Measurements from ENCODE around the gene MAN2B1. TPM values are rescaled to one million over a fixed set of nuclear protein-coding genes. Genes with fewer than 3 reads are reported as not detected.
A peak's percentile ranks its signal among the peaks of the same experiment; 100 is the strongest.
"Not testable (repeated sequence)": the region's sequence is repeated elsewhere in the genome, so short reads cannot be mapped to it uniquely, and the experiment has no call there.

MAN2B1 gene
- total and polyA plus RNA-seq, 2 experiments from 2014 or later, result 33.2 to 60.8 TPM

DNA sequence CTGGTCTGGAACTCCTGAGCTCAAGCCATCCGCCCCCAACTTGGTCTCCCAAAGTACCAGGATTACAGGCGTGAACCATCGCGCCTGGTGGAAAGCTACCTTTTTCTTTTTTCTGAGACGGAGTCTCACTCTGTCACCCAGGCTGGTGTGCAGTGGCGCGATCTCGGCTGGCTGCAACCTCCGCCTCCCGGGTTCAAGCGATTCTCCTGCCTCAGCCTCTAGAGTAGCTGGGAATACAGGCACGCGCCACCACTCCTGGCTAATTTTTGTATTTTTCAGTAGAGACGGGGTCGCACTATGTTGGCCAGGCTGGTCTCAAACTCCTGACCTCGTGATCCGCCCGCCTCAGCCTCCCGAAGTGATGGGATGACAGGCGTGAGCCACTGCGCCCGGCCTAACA lies 30.9 kb upstream of the MAN2B1 start:
- peak overlapping the region; percentile 90 for H3K4me3 Mint-ChIP-seq

DNA sequence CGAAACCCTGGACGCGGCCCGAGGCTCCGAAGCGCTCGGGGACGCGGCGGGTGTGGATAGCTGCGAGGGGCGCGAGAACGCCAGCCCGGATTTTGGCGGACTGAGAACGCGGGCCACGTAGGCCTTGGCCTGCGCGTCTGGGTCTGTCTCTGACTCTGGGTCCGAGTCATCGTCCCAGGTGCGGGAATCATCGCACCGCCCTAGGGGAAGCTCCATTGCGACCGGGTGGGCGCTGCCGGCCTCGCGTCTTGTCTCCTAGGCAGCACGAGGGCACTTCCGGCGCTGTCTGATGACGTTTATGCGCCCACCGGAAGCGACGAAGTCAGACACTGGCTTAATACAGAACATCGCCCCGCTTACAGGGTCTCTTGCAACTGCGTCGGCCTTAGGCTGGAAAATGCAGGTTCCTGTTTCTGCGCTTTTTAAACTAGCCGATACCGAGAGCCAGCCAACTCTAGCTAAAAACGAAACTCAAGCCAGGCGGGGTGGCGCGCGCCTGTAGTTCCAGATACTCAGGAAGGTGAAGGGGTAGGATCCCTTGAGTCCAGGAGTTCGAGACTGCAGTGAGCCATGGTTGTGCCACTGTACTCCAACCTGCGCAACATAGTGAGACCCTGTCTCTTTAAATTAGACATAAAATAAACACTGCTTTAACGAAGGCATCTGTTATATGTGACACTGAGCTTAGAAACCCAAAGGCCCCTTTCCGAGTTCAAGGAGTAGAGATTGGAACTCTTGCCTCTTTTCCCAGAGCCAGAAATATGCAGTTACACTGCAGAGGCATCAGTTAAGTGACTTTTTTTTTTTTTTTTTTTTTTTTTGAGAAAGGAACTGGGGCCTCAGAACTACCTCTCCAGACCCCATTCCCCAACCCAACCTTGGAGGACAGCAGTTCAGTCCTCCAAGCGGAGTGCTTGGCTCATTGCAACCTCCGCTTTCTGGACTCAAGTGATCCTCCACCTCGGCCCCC lies 30.1 kb upstream of the MAN2B1 start, which contains the start of gene FBXW9:
Gene FBXW9, minus strand, starts transcription at position 266 of the 970 bp plus-strand sequence. Its CDS starts 50 bp downstream, at position 216.
- Mint-ChIP-seq H3K4me1 (peaks cover 5% of the 10 kb centered on the region), H3K9me3 (no peaks in the 10 kb centered on the region; the same call in 2 of the 3 replicates), H3K36me3 (ENCODE audit: low read depth) (peaks cover 29% of the 10 kb centered on the region), H3K27ac (peak within 1 kb of the TSS; percentile 97), H3K4me3 (peak within 1 kb of the TSS; percentile 90), H3K27me3 (ENCODE audit: insufficient read depth, low read depth, poor library complexity) (peaks cover 21% of the 10 kb centered on the region)
- Histone ChIP-seq H3K4me1 (ENCODE audit: insufficient read depth) (0 out of 2 replicates have a peak, but pooled peaks cover 4% of the 10 kb centered on the region), H3K9me2 (ENCODE audit: insufficient read depth) (no peaks in the 10 kb centered on the region), H3K36me3 (ENCODE audit: insufficient read depth) (peaks cover 15% of the 10 kb centered on the region; the same call in 1 of the 2 replicates), H3K4me3 (peak within 1 kb of the TSS; percentile 90), H3K27ac (ENCODE audit: low read depth) (peak within 1 kb of the TSS; percentile 93), H3K27me3 (ENCODE audit: insufficient read depth) (no peaks in the 10 kb centered on the region), H2AFZ (peak within 1 kb of the TSS; percentile 67; the same call in 1 of the 2 replicates), H3K4me2 (peak within 1 kb of the TSS; percentile 78), H3K79me2 (replicated peaks; ENCODE audit: insufficient read depth) (no peaks in the 10 kb centered on the region), H3F3A (replicated peaks; ENCODE audit: low read depth) (peaks cover 39% of the 10 kb centered on the region), H4K20me1 (replicated peaks; ENCODE audit: insufficient read depth) (peaks cover 9% of the 10 kb centered on the region; the same call in 1 of the 2 replicates)
- ATAC-seq (peak; percentile 93), DNase-seq (ENCODE audit: low spot score) (peak; percentile 97)
- TF ChIP-seq, protein P1, sequence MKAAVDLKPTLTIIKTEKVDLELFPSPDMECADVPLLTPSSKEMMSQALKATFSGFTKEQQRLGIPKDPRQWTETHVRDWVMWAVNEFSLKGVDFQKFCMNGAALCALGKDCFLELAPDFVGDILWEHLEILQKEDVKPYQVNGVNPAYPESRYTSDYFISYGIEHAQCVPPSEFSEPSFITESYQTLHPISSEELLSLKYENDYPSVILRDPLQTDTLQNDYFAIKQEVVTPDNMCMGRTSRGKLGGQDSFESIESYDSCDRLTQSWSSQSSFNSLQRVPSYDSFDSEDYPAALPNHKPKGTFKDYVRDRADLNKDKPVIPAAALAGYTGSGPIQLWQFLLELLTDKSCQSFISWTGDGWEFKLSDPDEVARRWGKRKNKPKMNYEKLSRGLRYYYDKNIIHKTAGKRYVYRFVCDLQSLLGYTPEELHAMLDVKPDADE (IDR thresholded peaks at IDR 0.05), result peak; percentile 76
- TF ChIP-seq POLR2AphosphoS5 (IDR thresholded peaks at IDR 0.05; ENCODE audit: low read depth) (peak; percentile 89), CREB1 (CRISPR knock-in tag; IDR thresholded peaks at IDR 0.05; ENCODE audit: low read depth) (peak; percentile 98), NANOG (IDR thresholded peaks at IDR 0.05; ENCODE audit: borderline replicate concordance) (no peak)

More for the DNA sequence above, 30.9 kb upstream of the MAN2B1 start:
- H3K79me2 ChIP-seq (replicated peaks; ENCODE audit: insufficient read depth); H3K9me3 Mint-ChIP-seq; H3K4me1 ChIP-seq (ENCODE audit: insufficient read depth); H3K4me1 Mint-ChIP-seq; H3K9me2 ChIP-seq (ENCODE audit: insufficient read depth); H2AFZ ChIP-seq; DNase-seq (ENCODE audit: low spot score); ATAC-seq; H3K27me3 ChIP-seq (ENCODE audit: insufficient read depth): not testable (repeated sequence)
- peak overlapping the region; percentile 78 for H3K4me2 ChIP-seq
- peaks cover 45% of the 10 kb centered on the region for H3F3A ChIP-seq (replicated peaks; ENCODE audit: low read depth)
- peaks cover 23% of the 10 kb centered on the region for H3K27me3 Mint-ChIP-seq (ENCODE audit: insufficient read depth, low read depth, poor library complexity)
- H3K4me3 ChIP-seq, result peak overlapping the region; percentile 90
- peaks cover 22% of the 10 kb centered on the region for H3K36me3 ChIP-seq (ENCODE audit: insufficient read depth)
- H3K27ac ChIP-seq (ENCODE audit: low read depth), result peak overlapping the region; percentile 93; the same call in 1 of the 2 replicates
- H3K36me3 Mint-ChIP-seq (ENCODE audit: low read depth), result peaks cover 36% of the 10 kb centered on the region
- peaks cover 12% of the 10 kb centered on the region for H4K20me1 ChIP-seq (replicated peaks; ENCODE audit: insufficient read depth)
- H3K27ac Mint-ChIP-seq, result peak overlapping the region; percentile 97; the same call in 1 of the 2 replicates

DNA sequence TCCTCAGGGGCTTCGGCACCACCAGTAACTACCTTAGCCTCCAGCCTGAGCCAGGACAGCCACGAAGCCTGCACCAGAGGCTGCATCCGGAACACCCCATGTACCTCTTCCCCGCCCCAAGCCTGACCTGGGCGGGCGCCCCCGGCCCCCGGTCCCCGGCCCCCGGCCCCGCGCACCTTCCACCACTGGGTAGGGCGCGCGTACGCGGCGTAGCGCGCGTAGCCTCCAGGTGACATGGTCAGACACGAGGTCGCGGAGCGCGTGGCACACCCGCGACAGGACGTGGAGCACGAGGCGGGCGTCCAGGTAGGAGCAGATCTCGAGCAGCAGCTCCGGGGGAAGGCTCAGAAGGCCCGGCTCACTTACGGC lies 29.4 kb upstream of the MAN2B1 start:
- no peak for DNase-seq (ENCODE audit: low spot score)
- H3K4me3 ChIP-seq, result peak overlapping the region; percentile 90
- peaks cover 5% of the 10 kb centered on the region for H3K4me1 Mint-ChIP-seq
- H3F3A ChIP-seq (replicated peaks; ENCODE audit: low read depth), result peaks cover 34% of the 10 kb centered on the region
- H3K9me2 ChIP-seq (ENCODE audit: insufficient read depth), result no peaks in the 10 kb centered on the region
- no peak overlapping the region for H3K27ac Mint-ChIP-seq
- peaks cover 22% of the 10 kb centered on the region for H3K36me3 Mint-ChIP-seq (ENCODE audit: low read depth)
- peak overlapping the region; percentile 78 for H3K4me2 ChIP-seq
- 0 out of 2 replicates have a peak overlapping the region, but pooled peaks have one; percentile 67 for H2AFZ ChIP-seq
- peaks cover 10% of the 10 kb centered on the region; the same call in 1 of the 2 replicates for H3K36me3 ChIP-seq (ENCODE audit: insufficient read depth)
- H3K27ac ChIP-seq (ENCODE audit: low read depth), result no peak overlapping the region
- H3K79me2 ChIP-seq (replicated peaks; ENCODE audit: insufficient read depth), result no peaks in the 10 kb centered on the region
- H3K4me3 Mint-ChIP-seq, result peak overlapping the region; percentile 90
- no peaks in the 10 kb centered on the region; the same call in 2 of the 3 replicates for H3K9me3 Mint-ChIP-seq
- 0 out of 2 replicates have a peak, but pooled peaks cover 4% of the 10 kb centered on the region for H3K4me1 ChIP-seq (ENCODE audit: insufficient read depth)
- H3K27me3 Mint-ChIP-seq (ENCODE audit: insufficient read depth, low read depth, poor library complexity), result peaks cover 21% of the 10 kb centered on the region
- H3K27me3 ChIP-seq (ENCODE audit: insufficient read depth), result no peaks in the 10 kb centered on the region
- ATAC-seq, result peak; percentile 53
- H4K20me1 ChIP-seq (replicated peaks; ENCODE audit: insufficient read depth), result 0 out of 2 replicates have a peak, but pooled peaks cover 4% of the 10 kb centered on the region
- no peak for TF ChIP-seq ZNF331 (CRISPR knock-in tag; IDR thresholded peaks at IDR 0.05; ENCODE audit: low read depth)
- TF ChIP-seq NANOG (IDR thresholded peaks at IDR 0.05; ENCODE audit: borderline replicate concordance), result no peak
- TF ChIP-seq EZH2 (IDR thresholded peaks at IDR 0.05; ENCODE audit: low read depth, unreplicated experiment), result no peak
- no peak for TF ChIP-seq ZNF114 (CRISPR knock-in tag; IDR thresholded peaks at IDR 0.05)
